Measurements from ENCODE around the gene TOMM20L. TPM values are rescaled to one million over a fixed set of nuclear protein-coding genes. Genes with fewer than 3 reads are reported as not detected.

TOMM20L gene
- total RNA-seq, 1 donor from 2014 or later: not detected

DNA sequence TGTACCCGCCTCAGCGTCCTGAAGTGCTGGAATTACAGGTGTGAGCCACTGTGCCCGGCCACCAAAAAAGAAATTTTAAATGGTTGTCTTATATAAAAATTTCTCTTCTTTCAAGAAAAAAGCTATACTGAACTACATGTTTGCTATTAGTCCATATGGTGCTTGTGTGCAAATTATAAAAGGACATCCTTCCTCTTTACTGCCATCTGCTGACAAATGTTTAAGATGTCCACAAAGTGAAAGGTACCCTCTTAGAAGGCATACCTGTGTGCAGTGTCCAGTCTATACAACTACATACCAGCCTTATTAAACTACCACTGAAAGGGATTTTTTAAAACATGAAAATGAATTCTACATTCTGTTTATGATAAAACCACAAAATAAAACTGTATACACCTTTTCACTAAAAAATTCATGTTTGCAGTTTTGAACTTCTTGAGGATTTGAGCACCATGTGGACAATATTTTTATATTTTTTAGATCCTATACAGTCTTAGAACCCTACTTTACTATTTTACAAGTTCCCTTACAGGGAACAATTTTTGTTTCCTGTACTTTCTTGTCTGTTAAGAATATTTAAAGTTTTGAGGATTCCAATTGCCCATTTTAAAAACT is 32.8 kb upstream of the TOMM20L start:
- no peak overlapping the region for H3K27ac ChIP-seq (ENCODE audit: low read depth, low read length)
- H4K20me1 ChIP-seq (ENCODE audit: insufficient read depth, low read length): no peaks in the 10 kb centered on the region
- no peak overlapping the region for H3K4me2 ChIP-seq (ENCODE audit: low read length)
- H3K27me3 Mint-ChIP-seq (ENCODE audit: low read depth, unreplicated experiment): no peaks in the 10 kb centered on the region
- H3K9ac ChIP-seq (ENCODE audit: low read length): no peak overlapping the region
- no peaks in the 10 kb centered on the region for H3K79me2 ChIP-seq (ENCODE audit: insufficient read depth, low read length)
- no peak overlapping the region for H3K4me3 Mint-ChIP-seq (ENCODE audit: unreplicated experiment)
- no peak for FAIRE-seq
- no peaks in the 10 kb centered on the region for H3K27me3 ChIP-seq (ENCODE audit: insufficient read depth, low read length)
- no peaks in the 10 kb centered on the region for H3K4me1 ChIP-seq (ENCODE audit: insufficient read depth, low read length)
- H3K4me3 ChIP-seq (ENCODE audit: insufficient read depth, low read depth, low read length): no peak overlapping the region
- peaks cover 7% of the 10 kb centered on the region for H3K36me3 Mint-ChIP-seq (ENCODE audit: low read depth, unreplicated experiment)
- peak; percentile 4 for DNase-seq (ENCODE audit: low read depth)
- peaks cover 27% of the 10 kb centered on the region for H3K36me3 ChIP-seq (ENCODE audit: insufficient read depth, low read length)
- H3K9me3 ChIP-seq (ENCODE audit: insufficient read depth, low read depth, low read length): no peaks in the 10 kb centered on the region
- H3K4me1 Mint-ChIP-seq (ENCODE audit: low read depth, unreplicated experiment): no peaks in the 10 kb centered on the region
- TF ChIP-seq EZH2 (IDR thresholded peaks at IDR 0.05; ENCODE audit: insufficient read depth, low read length): no peak
- TF ChIP-seq, protein P1, sequence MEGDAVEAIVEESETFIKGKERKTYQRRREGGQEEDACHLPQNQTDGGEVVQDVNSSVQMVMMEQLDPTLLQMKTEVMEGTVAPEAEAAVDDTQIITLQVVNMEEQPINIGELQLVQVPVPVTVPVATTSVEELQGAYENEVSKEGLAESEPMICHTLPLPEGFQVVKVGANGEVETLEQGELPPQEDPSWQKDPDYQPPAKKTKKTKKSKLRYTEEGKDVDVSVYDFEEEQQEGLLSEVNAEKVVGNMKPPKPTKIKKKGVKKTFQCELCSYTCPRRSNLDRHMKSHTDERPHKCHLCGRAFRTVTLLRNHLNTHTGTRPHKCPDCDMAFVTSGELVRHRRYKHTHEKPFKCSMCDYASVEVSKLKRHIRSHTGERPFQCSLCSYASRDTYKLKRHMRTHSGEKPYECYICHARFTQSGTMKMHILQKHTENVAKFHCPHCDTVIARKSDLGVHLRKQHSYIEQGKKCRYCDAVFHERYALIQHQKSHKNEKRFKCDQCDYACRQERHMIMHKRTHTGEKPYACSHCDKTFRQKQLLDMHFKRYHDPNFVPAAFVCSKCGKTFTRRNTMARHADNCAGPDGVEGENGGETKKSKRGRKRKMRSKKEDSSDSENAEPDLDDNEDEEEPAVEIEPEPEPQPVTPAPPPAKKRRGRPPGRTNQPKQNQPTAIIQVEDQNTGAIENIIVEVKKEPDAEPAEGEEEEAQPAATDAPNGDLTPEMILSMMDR (IDR thresholded peaks at IDR 0.05; ENCODE audit: insufficient read depth, low read depth, low read length): peak; percentile 14
- H3K9me3 Mint-ChIP-seq (ENCODE audit: unreplicated experiment): no peaks in the 10 kb centered on the region
- no peak overlapping the region for H2AFZ ChIP-seq (ENCODE audit: low read depth, low read length)
- H3K27ac Mint-ChIP-seq (ENCODE audit: unreplicated experiment): no peak overlapping the region

- H3K4me3 Mint-ChIP-seq (ENCODE audit: unreplicated experiment): no peak overlapping the region
- no peak for DNase-seq (ENCODE audit: low read depth)
- Histone ChIP-seq H3K27ac (ENCODE audit: low read depth, low read length) (no peak overlapping the region), H3K4me3 (ENCODE audit: insufficient read depth, low read depth, low read length) (no peak overlapping the region), H3K27me3 (ENCODE audit: insufficient read depth, low read length) (no peaks in the 10 kb centered on the region), H3K4me2 (ENCODE audit: low read length) (no peak overlapping the region), H3K9me3 (ENCODE audit: insufficient read depth, low read depth, low read length) (no peaks in the 10 kb centered on the region), H3K4me1 (ENCODE audit: insufficient read depth, low read length) (no peaks in the 10 kb centered on the region), H3K9ac (ENCODE audit: low read length) (no peak overlapping the region), H3K36me3 (ENCODE audit: insufficient read depth, low read length) (peaks cover 30% of the 10 kb centered on the region), H2AFZ (ENCODE audit: low read depth, low read length) (no peak overlapping the region), H3K79me2 (ENCODE audit: insufficient read depth, low read length) (no peaks in the 10 kb centered on the region), H4K20me1 (ENCODE audit: insufficient read depth, low read length) (no peaks in the 10 kb centered on the region)
- peaks cover 7% of the 10 kb centered on the region for H3K36me3 Mint-ChIP-seq (ENCODE audit: low read depth, unreplicated experiment)
- no peaks in the 10 kb centered on the region for H3K4me1 Mint-ChIP-seq (ENCODE audit: low read depth, unreplicated experiment)
- H3K9me3 Mint-ChIP-seq (ENCODE audit: unreplicated experiment): no peaks in the 10 kb centered on the region
- no peak overlapping the region for H3K27ac Mint-ChIP-seq (ENCODE audit: unreplicated experiment)
- H3K27me3 Mint-ChIP-seq (ENCODE audit: low read depth, unreplicated experiment): no peaks in the 10 kb centered on the region
- TF ChIP-seq EZH2 (IDR thresholded peaks at IDR 0.05; ENCODE audit: insufficient read depth, low read length): no peak
- TF ChIP-seq, protein P1 (IDR thresholded peaks at IDR 0.05; ENCODE audit: insufficient read depth, low read depth, low read length): no peak
- no peak for FAIRE-seq
These were observed 31.4 kb upstream of the TOMM20L start for GRCh38 chr14:58364316-58364715.

DNA sequence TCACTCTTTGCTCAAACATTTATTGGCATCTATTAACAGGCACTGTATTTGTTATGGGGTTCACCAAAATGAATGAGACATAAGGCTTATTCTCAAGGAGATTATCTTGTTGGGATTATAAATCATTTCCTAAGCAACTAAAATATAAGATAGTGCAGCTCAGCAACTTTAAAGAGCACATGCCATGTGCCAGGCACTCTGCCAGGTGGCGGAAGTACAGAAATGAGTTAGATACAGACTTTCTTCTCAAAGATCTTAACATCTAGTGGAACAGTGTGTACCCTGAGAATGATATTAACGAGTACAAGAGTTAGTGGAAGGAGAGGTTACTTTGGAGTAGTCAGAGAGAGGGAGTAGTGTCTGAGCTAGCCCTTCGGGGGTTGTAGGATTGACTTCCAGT is 28.4 kb upstream of the TOMM20L start:
- Histone ChIP-seq H3K27ac (ENCODE audit: low read depth, low read length) (no peak overlapping the region), H4K20me1 (ENCODE audit: insufficient read depth, low read length) (no peaks in the 10 kb centered on the region), H3K9ac (ENCODE audit: low read length) (no peak overlapping the region), H3K79me2 (ENCODE audit: insufficient read depth, low read length) (no peaks in the 10 kb centered on the region), H2AFZ (ENCODE audit: low read depth, low read length) (no peak overlapping the region), H3K9me3 (ENCODE audit: insufficient read depth, low read depth, low read length) (no peaks in the 10 kb centered on the region), H3K27me3 (ENCODE audit: insufficient read depth, low read length) (no peaks in the 10 kb centered on the region), H3K4me1 (ENCODE audit: insufficient read depth, low read length) (no peaks in the 10 kb centered on the region), H3K4me2 (ENCODE audit: low read length) (no peak overlapping the region), H3K36me3 (ENCODE audit: insufficient read depth, low read length) (peaks cover 23% of the 10 kb centered on the region), H3K4me3 (ENCODE audit: insufficient read depth, low read depth, low read length) (no peak overlapping the region)
- H3K9me3 Mint-ChIP-seq (ENCODE audit: unreplicated experiment): no peaks in the 10 kb centered on the region
- no peaks in the 10 kb centered on the region for H3K27me3 Mint-ChIP-seq (ENCODE audit: low read depth, unreplicated experiment)
- TF ChIP-seq EZH2 (IDR thresholded peaks at IDR 0.05; ENCODE audit: insufficient read depth, low read length): no peak
- TF ChIP-seq, protein P1 (IDR thresholded peaks at IDR 0.05; ENCODE audit: insufficient read depth, low read depth, low read length): no peak
- H3K36me3 Mint-ChIP-seq (ENCODE audit: low read depth, unreplicated experiment): peaks cover 8% of the 10 kb centered on the region
- H3K4me3 Mint-ChIP-seq (ENCODE audit: unreplicated experiment): no peak overlapping the region
- no peaks in the 10 kb centered on the region for H3K4me1 Mint-ChIP-seq (ENCODE audit: low read depth, unreplicated experiment)
- FAIRE-seq: no peak
- no peak overlapping the region for H3K27ac Mint-ChIP-seq (ENCODE audit: unreplicated experiment)
- no peak for DNase-seq (ENCODE audit: low read depth)
